Panc1 (cell line): ENCODE results near the gene METTL9.
"Not testable (repeated sequence)": the region's sequence is repeated elsewhere in the genome, so short reads cannot be mapped to it uniquely, and the experiment has no call there.

Experiments used
- CTCF ChIP-seq: fragments of 450-650 bp; IDR thresholded peaks from 2 replicates; pipeline ENCODE4 v1.5.1; 2017; ENCODE audit warnings: mild to moderate bottlenecking
- REST ChIP-seq, 2 experiments: IDR thresholded peaks; 2 replicates each; pipeline ENCODE4 v1.6.1; 2011 to 2012; ENCODE audit warnings: low read depth in 2 of 2, control low read depth in 1 of 2, low read length in 1 of 2, mild to moderate bottlenecking in 1 of 2, moderate library complexity in 1 of 2; ENCODE audit not compliant: insufficient read depth in 1 of 2
- SIN3A ChIP-seq: IDR thresholded peaks from 2 replicates; pipeline ENCODE4 v1.6.1; 2012; ENCODE audit warnings: low read depth, mild to moderate bottlenecking, low read length, moderate library complexity, borderline replicate concordance; ENCODE audit not compliant: insufficient read depth

- not testable (repeated sequence) for TF ChIP-seq CTCF; SIN3A; REST (IDR thresholded peaks at IDR 0.05; ENCODE audit: insufficient read depth in 1 of 2, low read depth in 2 of 2, low read length in 1 of 2)
Measured at GRCh38 chr16:21553481-21554296, 45.7 kb upstream of the METTL9 start.
